Measurements from ENCODE around the gene SLC7A4. TPM values are rescaled to one million over a fixed set of nuclear protein-coding genes. Genes with fewer than 3 reads are reported as not detected.
A peak's percentile ranks its signal among the peaks of the same experiment; 100 is the strongest.

The SLC7A4 gene
- total and polyA plus RNA-seq, 2 of the 8 experiments (the other 6 are each of a cell fraction or from before 2014, with no cell fraction given): 0.92 TPM; not detected in 1

- H3K9ac ChIP-seq (replicated peaks in 1 of 4; ENCODE audit: extremely low read depth in 1 of 4, low read depth in 3 of 4, low read length in 3 of 4): no peak overlapping the region
- no peak overlapping the region for H3K23ac ChIP-seq (ENCODE audit: insufficient read length)
- H2BK20ac ChIP-seq (ENCODE audit: low read length): no peak overlapping the region
- no peak overlapping the region for H3K14ac ChIP-seq (ENCODE audit: insufficient read length)
- no peak overlapping the region for H4K91ac ChIP-seq (replicated peaks; ENCODE audit: insufficient read length, low read length)
- no peaks in the 10 kb centered on the region for H3K79me2 ChIP-seq (ENCODE audit: control insufficient read depth in 1 of 2, insufficient read depth in 2 of 2, low read length in 2 of 2)
- no peak overlapping the region for H2BK5ac ChIP-seq (ENCODE audit: low read depth, low read length)
- CTCF ChIA-PET (ENCODE audit: partially characterized antibody): no interaction called here
- no peaks in the 10 kb centered on the region; a peak in 1 of 7 replicates for H3K4me1 ChIP-seq (replicated peaks in 1 of 4; ENCODE audit: control insufficient read depth in 3 of 4, insufficient read depth in 4 of 4, low read length in 3 of 4)
- no peak overlapping the region for H3K18ac ChIP-seq (ENCODE audit: extremely low read depth, low read length)
- FAIRE-seq: no peak
- no peaks in the 10 kb centered on the region for H4K20me1 ChIP-seq (replicated peaks in 1 of 2; ENCODE audit: control insufficient read depth in 1 of 2, insufficient read depth in 2 of 2, low read length in 2 of 2)
- H3K56ac ChIP-seq (replicated peaks; ENCODE audit: insufficient read length, low read depth, low read length): no peak overlapping the region
- TF ChIP-seq JUND (IDR thresholded peaks at IDR 0.05; ENCODE audit: low read length) (no peak), BCL11A (IDR thresholded peaks at IDR 0.05; ENCODE audit: low read depth in 2 of 2, low read length in 2 of 2) (no peak), EZH2 (IDR thresholded peaks at IDR 0.05; ENCODE audit: low read depth, low read length, severe bottlenecking) (no peak), TAF7 (optimal IDR thresholded peaks at IDR 0.05; ENCODE audit: borderline replicate concordance, low read depth, low read length) (no peak), PHF8 (conservative IDR thresholded peaks at IDR 0.05; ENCODE audit: low read depth, low read length) (no peak), BACH1 (IDR thresholded peaks at IDR 0.05; ENCODE audit: low read length) (no peak)
- TF ChIP-seq, protein P1, sequence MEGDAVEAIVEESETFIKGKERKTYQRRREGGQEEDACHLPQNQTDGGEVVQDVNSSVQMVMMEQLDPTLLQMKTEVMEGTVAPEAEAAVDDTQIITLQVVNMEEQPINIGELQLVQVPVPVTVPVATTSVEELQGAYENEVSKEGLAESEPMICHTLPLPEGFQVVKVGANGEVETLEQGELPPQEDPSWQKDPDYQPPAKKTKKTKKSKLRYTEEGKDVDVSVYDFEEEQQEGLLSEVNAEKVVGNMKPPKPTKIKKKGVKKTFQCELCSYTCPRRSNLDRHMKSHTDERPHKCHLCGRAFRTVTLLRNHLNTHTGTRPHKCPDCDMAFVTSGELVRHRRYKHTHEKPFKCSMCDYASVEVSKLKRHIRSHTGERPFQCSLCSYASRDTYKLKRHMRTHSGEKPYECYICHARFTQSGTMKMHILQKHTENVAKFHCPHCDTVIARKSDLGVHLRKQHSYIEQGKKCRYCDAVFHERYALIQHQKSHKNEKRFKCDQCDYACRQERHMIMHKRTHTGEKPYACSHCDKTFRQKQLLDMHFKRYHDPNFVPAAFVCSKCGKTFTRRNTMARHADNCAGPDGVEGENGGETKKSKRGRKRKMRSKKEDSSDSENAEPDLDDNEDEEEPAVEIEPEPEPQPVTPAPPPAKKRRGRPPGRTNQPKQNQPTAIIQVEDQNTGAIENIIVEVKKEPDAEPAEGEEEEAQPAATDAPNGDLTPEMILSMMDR (IDR thresholded peaks at IDR 0.05; ENCODE audit: control extremely low read depth in 1 of 3, insufficient read depth in 1 of 3, low read depth in 1 of 3, low read length in 3 of 3): no peak
- TF ChIP-seq, protein P2, sequence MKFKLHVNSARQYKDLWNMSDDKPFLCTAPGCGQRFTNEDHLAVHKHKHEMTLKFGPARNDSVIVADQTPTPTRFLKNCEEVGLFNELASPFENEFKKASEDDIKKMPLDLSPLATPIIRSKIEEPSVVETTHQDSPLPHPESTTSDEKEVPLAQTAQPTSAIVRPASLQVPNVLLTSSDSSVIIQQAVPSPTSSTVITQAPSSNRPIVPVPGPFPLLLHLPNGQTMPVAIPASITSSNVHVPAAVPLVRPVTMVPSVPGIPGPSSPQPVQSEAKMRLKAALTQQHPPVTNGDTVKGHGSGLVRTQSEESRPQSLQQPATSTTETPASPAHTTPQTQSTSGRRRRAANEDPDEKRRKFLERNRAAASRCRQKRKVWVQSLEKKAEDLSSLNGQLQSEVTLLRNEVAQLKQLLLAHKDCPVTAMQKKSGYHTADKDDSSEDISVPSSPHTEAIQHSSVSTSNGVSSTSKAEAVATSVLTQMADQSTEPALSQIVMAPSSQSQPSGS (IDR thresholded peaks at IDR 0.05; ENCODE audit: low read length): no peak
- H2BK12ac ChIP-seq (ENCODE audit: low read depth, low read length): no peak overlapping the region
- POLR2A ChIA-PET (ENCODE audit: partially characterized antibody): no interaction called here
- DNase-seq (ENCODE audit: low read depth in 1 of 2, low spot score in 2 of 2): no peak
- no peak overlapping the region for H2AFZ ChIP-seq (ENCODE audit: low read length)
- no peaks in the 10 kb centered on the region for H3K36me3 ChIP-seq (ENCODE audit: control insufficient read depth in 2 of 4, insufficient read depth in 4 of 4, low read length in 3 of 4)
- no peak overlapping the region for H4K8ac ChIP-seq (ENCODE audit: extremely low read depth, insufficient read depth, low read length)
- no peaks in the 10 kb centered on the region for H3K9me3 ChIP-seq (ENCODE audit: insufficient read depth in 2 of 2, low read depth in 1 of 2, low read length in 1 of 2)
- H3K23me2 ChIP-seq (ENCODE audit: low read depth, low read length): no peaks in the 10 kb centered on the region
- no peak overlapping the region for H3K4ac ChIP-seq (replicated peaks; ENCODE audit: insufficient read length, low read depth, low read length)
- H3K27me3 ChIP-seq (replicated peaks in 1 of 4; ENCODE audit: control insufficient read depth in 3 of 4, extremely low read depth in 1 of 4, insufficient read depth in 3 of 4, low read length in 3 of 4): no peaks in the 10 kb centered on the region
- H3K27ac ChIP-seq (ENCODE audit: low read depth, low read length): no peak overlapping the region
- H3K79me1 ChIP-seq (ENCODE audit: low read depth, low read length): no peaks in the 10 kb centered on the region
- no peak overlapping the region for H2BK120ac ChIP-seq (replicated peaks; ENCODE audit: low read depth, low read length)
- H3K4me2 ChIP-seq (ENCODE audit: insufficient read depth in 1 of 2, low read depth in 2 of 2, low read length in 2 of 2): no peak overlapping the region
- H3K4me3 ChIP-seq (ENCODE audit: extremely low read depth in 1 of 4, insufficient read depth in 2 of 4, low read depth in 3 of 4, low read length in 4 of 4): no peak overlapping the region
- H2AK5ac ChIP-seq (ENCODE audit: low read depth, low read length): no peak overlapping the region; the same call in 1 of the 2 replicates
- WGBS, 2 experiments (ENCODE audit: extremely low coverage in 1 of 2, insufficient coverage in 1 of 2, insufficient read length in 1 of 2, insufficient replicate concordance in 2 of 2, low coverage in 1 of 2, low lambda C conversion rate in 2 of 2, missing lambda C conversion rate in 1 of 2): 83% methylated on average over 29 of the region's 31 CpGs; no CpG with 5 or more reads in 1 of the 2 experiments
- H2BK15ac ChIP-seq (ENCODE audit: low read length): 0 out of 2 replicates have a peak overlapping the region, but pooled peaks have one; percentile 61
- H4K5ac ChIP-seq (ENCODE audit: insufficient read length, low read depth, low read length): no peak overlapping the region
Measured at GRCh38 chr22:21080435-21081137, 48.2 kb upstream of the SLC7A4 start.

All from H1 (cell line).